ENCODE results near the gene CCRL2. TPM values are rescaled to one million over a fixed set of nuclear protein-coding genes. Genes with fewer than 3 reads are reported as not detected.

Gene CCRL2
- total RNA-seq, 1 experiment from 2014 or later: not detected

Other genes with a start within 250 kb of the CCRL2 start
- gene CCR1, start 198.9 kb upstream of the CCRL2 start, total RNA-seq (2014; rRNA removed; shearing (Covaris generic); ENCODE audit: low replicate concordance): not detected in 2 replicates
- not detected in 2 replicates for gene CCR3, start 164.8 kb upstream of the CCRL2 start, total RNA-seq (2014; rRNA removed; shearing (Covaris generic); ENCODE audit: low replicate concordance)
- gene CCR2, start 53.1 kb upstream of the CCRL2 start, total RNA-seq (2014; rRNA removed; shearing (Covaris generic); ENCODE audit: low replicate concordance): not detected in 2 replicates
- not detected in 2 replicates for gene CCR5, start 36.3 kb upstream of the CCRL2 start, total RNA-seq (2014; rRNA removed; shearing (Covaris generic); ENCODE audit: low replicate concordance)
- gene LTF, start 57.6 kb downstream of the CCRL2 start, total RNA-seq (2014; rRNA removed; shearing (Covaris generic); ENCODE audit: low replicate concordance): not detected in 2 replicates
- not detected in 2 replicates for gene RTP3, start 90.7 kb downstream of the CCRL2 start, total RNA-seq (2014; rRNA removed; shearing (Covaris generic); ENCODE audit: low replicate concordance)
- 0.10 and 0.36 TPM in 2 replicates for gene LRRC2, start 159.0 kb downstream of the CCRL2 start, total RNA-seq (2014; rRNA removed; shearing (Covaris generic); ENCODE audit: low replicate concordance)
- gene FAM240A, start 205.3 kb downstream of the CCRL2 start, total RNA-seq (2014; rRNA removed; shearing (Covaris generic); ENCODE audit: low replicate concordance): not detected in 2 replicates

All from MG63 (cell line).